GM12875 (cell line): ENCODE measurements around the gene XIRP1.
"Not testable (repeated sequence)": the region's sequence is repeated elsewhere in the genome, so short reads cannot be mapped to it uniquely, and the experiment has no call there.

ENCODE experiments used
- H3K4me3 ChIP-seq: one replicate; pipeline ENCODE4 v1.5.1; 2011; ENCODE audit warnings: low read depth, low read length, control low read depth
- CTCF ChIP-seq: IDR thresholded peaks from 2 replicates; pipeline ENCODE4 v1.5.1; 2011; ENCODE audit warnings: low read depth, mild to moderate bottlenecking, control low read depth, inconsistent platforms, low read length, moderate library complexity, borderline replicate concordance; ENCODE audit not compliant: insufficient read depth

XIRP1 gene

GRCh38 chr3:39228496-39228895, 36.1 kb upstream of the XIRP1 start:
- no peak for TF ChIP-seq CTCF
- no peak overlapping the region for H3K4me3 ChIP-seq

GRCh38 chr3:39227596-39227995, 35.2 kb upstream of the XIRP1 start:
- H3K4me3 ChIP-seq, result not testable (repeated sequence)

- H3K4me3 ChIP-seq, result no peak overlapping the region
- no peak for TF ChIP-seq CTCF
These were observed 33.8 kb upstream of the XIRP1 start for GRCh38 chr3:39226106-39226741.

- TF ChIP-seq CTCF, result no peak
- H3K4me3 ChIP-seq, result no peak overlapping the region
These were observed 31.9 kb upstream of the XIRP1 start for GRCh38 chr3:39224288-39224687.

GRCh38 chr3:39222939-39223338, 30.5 kb upstream of the XIRP1 start:
- H3K4me3 ChIP-seq, result no peak overlapping the region
- TF ChIP-seq CTCF, result no peak

GRCh38 chr3:39222462-39222861, 30.1 kb upstream of the XIRP1 start:
- no peak overlapping the region for H3K4me3 ChIP-seq
- no peak for TF ChIP-seq CTCF

GRCh38 chr3:39221141-39221530, 28.7 kb upstream of the XIRP1 start:
- no peak overlapping the region for H3K4me3 ChIP-seq
- TF ChIP-seq CTCF, result no peak
